SU-DHL-6 (cell line): ENCODE data around the gene CRMP1.

ENCODE experiments used
- H2AFZ ChIP-seq: fragments of 200-600 bp; sonication (generic); 2 replicates; pipeline ENCODE4 v1.6.1; 2014; ENCODE audit warnings: low read depth, mild to moderate bottlenecking, moderate library complexity, mixed read lengths, antibody characterized with exemption, low read length; ENCODE audit not compliant: severe bottlenecking
- H3F3A ChIP-seq: fragments of 200-600 bp; shearing (Covaris generic); 2 replicates; pipeline ENCODE4 v1.6.0; 2016; ENCODE audit warnings: antibody characterized with exemption, mild to moderate bottlenecking; ENCODE audit not compliant: insufficient read depth
- H3K27ac ChIP-seq: fragments of 200-600 bp; sonication (generic); 2 replicates; pipeline ENCODE4 v1.5.1; 2016; ENCODE audit warnings: low read depth, mild to moderate bottlenecking, low read length, moderate library complexity, mixed read lengths
- H3K27me3 ChIP-seq: fragments of 200-600 bp; sonication (generic), shearing (Covaris generic); 2 replicates; pipeline ENCODE4 v1.6.0; 2014; ENCODE audit warnings: mild to moderate bottlenecking, low read length
- H3K36me3 ChIP-seq: fragments of 200-600 bp; sonication (generic); 2 replicates; pipeline ENCODE4 v1.6.1; 2014; ENCODE audit warnings: mild to moderate bottlenecking, low read length, mixed read lengths
- H3K4me2 ChIP-seq: fragments of 300-600, 200-600 bp; shearing (Covaris generic), sonication (generic); 2 replicates; pipeline ENCODE4 v1.6.0; 2014; ENCODE audit warnings: low read length, low read depth, mild to moderate bottlenecking; ENCODE audit not compliant: poor library complexity, severe bottlenecking
- H3K4me3 ChIP-seq: fragments of 200-600 bp; sonication (generic); 2 replicates; pipeline ENCODE4 v1.5.1; 2014; ENCODE audit warnings: antibody characterized with exemption, low read length, mild to moderate bottlenecking, mixed read lengths; ENCODE audit not compliant: insufficient read depth, poor library complexity, severe bottlenecking
- H3K79me2 ChIP-seq: fragments of 200-600 bp; sonication (generic); 2 replicates; pipeline ENCODE4 v1.6.1; 2014; ENCODE audit warnings: mild to moderate bottlenecking, low read length, moderate library complexity; ENCODE audit not compliant: insufficient read depth
- H3K9ac ChIP-seq: fragments of 200-600 bp; sonication (generic); 2 replicates; pipeline ENCODE4 v1.7.0; 2014; ENCODE audit warnings: mild to moderate bottlenecking, low read length
- H3K9me2 ChIP-seq: fragments of 200-600 bp; sonication (generic); replicated peaks from 2 replicates; pipeline ENCODE4 v1.6.1; 2014; ENCODE audit warnings: low read length; ENCODE audit not compliant: insufficient read depth
- H3K9me3 ChIP-seq: fragments of 200-600 bp; sonication (generic); 2 replicates; pipeline ENCODE4 v1.6.1; 2014; ENCODE audit warnings: low read length, mixed read lengths; ENCODE audit not compliant: insufficient read depth
- H4K20me1 ChIP-seq: fragments of 200-600 bp; sonication (generic); 2 replicates; pipeline ENCODE4 v1.6.1; 2014; ENCODE audit warnings: low read depth, mild to moderate bottlenecking, antibody characterized with exemption, low read length, moderate library complexity, mixed read lengths
- EZH2phosphoT487 ChIP-seq: fragments of 200-600 bp; sonication (generic), shearing (Covaris generic); conservative IDR thresholded peaks from 2 replicates; pipeline ENCODE4 v1.6.1; 2018; ENCODE audit warnings: mild to moderate bottlenecking, antibody characterized with exemption, low read length, moderate library complexity, mixed read lengths
- TF ChIP-seq, protein P1 (sequence below): fragments of 200-600 bp; sonication (generic); IDR thresholded peaks from one replicate; pipeline ENCODE4 v1.5.1; 2017; ENCODE audit warnings: antibody characterized with exemption, mild to moderate bottlenecking, low read length, moderate library complexity; ENCODE audit not compliant: insufficient read depth, poor library complexity, severe bottlenecking

Gene CRMP1

DNA sequence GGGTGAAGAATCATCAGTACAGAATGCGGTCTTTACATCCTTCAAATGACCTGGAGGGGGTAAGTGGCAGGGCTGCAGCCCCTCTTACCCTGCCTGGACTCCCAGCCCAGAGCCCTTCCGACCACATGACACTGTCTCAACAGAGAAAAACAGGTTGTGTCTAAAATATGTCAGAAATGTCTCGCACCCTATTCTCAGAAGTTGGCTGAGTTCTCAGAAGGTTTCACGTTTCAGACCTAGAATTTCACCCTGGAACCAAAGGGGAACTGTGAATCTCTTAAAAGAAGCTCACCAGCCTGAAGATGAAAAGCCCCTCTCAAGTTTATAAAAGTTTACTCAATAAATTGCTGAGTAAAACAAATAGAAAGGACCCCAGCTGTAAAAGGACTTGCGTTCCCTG lies 7.0 kb upstream of the CRMP1 start:
- Histone ChIP-seq H4K20me1 (no peaks in the 10 kb centered on the region), H3K79me2 (no peaks in the 10 kb centered on the region), H3K9ac (no peak overlapping the region), H3K4me3 (no peak overlapping the region), H2AFZ (no peak overlapping the region), H3F3A (no peaks in the 10 kb centered on the region), H3K27me3 (no peaks in the 10 kb centered on the region), H3K36me3 (no peaks in the 10 kb centered on the region), H3K9me3 (no peaks in the 10 kb centered on the region), H3K27ac (no peak overlapping the region), H3K4me2 (no peak overlapping the region), H3K9me2 (no peaks in the 10 kb centered on the region)
- no peak for TF ChIP-seq EZH2phosphoT487
- TF ChIP-seq, protein P1, sequence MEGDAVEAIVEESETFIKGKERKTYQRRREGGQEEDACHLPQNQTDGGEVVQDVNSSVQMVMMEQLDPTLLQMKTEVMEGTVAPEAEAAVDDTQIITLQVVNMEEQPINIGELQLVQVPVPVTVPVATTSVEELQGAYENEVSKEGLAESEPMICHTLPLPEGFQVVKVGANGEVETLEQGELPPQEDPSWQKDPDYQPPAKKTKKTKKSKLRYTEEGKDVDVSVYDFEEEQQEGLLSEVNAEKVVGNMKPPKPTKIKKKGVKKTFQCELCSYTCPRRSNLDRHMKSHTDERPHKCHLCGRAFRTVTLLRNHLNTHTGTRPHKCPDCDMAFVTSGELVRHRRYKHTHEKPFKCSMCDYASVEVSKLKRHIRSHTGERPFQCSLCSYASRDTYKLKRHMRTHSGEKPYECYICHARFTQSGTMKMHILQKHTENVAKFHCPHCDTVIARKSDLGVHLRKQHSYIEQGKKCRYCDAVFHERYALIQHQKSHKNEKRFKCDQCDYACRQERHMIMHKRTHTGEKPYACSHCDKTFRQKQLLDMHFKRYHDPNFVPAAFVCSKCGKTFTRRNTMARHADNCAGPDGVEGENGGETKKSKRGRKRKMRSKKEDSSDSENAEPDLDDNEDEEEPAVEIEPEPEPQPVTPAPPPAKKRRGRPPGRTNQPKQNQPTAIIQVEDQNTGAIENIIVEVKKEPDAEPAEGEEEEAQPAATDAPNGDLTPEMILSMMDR = no peak

DNA sequence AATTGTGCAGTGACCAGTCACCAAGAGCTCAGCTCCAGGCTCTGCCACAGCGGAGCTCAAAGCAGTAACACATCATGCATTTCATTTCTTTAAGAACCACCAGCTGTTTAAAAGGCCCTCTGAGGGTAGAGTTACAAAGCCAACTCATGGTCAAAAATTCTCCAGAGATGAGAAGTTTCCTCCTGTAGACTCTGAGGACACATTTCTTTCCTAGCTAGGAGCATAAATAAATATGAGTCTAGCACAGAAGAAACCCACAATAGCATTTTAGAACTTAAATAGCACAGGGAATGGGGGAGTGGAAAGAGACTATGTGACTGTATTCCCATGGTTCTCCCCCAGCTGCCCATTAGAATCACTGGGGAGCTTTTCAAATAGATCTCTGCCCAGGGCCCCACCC lies 6.5 kb upstream of the CRMP1 start:
- no peaks in the 10 kb centered on the region for H3K9me2 ChIP-seq
- H3K36me3 ChIP-seq = no peaks in the 10 kb centered on the region
- H3K79me2 ChIP-seq = no peaks in the 10 kb centered on the region
- H3K27ac ChIP-seq = no peak overlapping the region
- no peak overlapping the region for H3K4me3 ChIP-seq
- no peak overlapping the region for H3K4me2 ChIP-seq
- no peaks in the 10 kb centered on the region for H3K9me3 ChIP-seq
- TF ChIP-seq, protein P1 = no peak
- TF ChIP-seq EZH2phosphoT487 = no peak
- no peak overlapping the region for H3K9ac ChIP-seq
- H3K27me3 ChIP-seq = no peaks in the 10 kb centered on the region
- H3F3A ChIP-seq = no peaks in the 10 kb centered on the region
- H2AFZ ChIP-seq = no peak overlapping the region
- H4K20me1 ChIP-seq = no peaks in the 10 kb centered on the region

DNA sequence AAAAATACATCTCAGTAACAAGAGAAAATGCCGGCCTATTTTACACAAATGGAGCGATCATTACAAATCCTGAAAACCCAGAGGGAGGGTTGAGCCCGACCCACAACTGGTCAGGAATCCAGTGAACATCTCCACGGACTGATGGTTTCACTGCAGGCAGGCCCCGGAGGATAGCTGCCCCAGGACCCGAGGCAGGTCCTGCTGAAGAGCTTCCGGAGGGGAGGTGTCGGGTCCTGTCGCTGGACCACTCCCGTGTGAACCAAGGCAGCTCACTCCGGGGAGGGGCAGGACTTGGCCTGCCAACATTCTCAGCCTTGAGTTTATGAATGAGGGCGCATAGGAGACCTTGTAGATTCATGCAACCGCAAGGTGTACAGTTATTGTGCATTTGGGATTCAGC lies 4.8 kb upstream of the CRMP1 start:
- Histone ChIP-seq H3K27me3 (no peaks in the 10 kb centered on the region), H3K36me3 (no peaks in the 10 kb centered on the region), H3K27ac (no peak overlapping the region), H4K20me1 (no peaks in the 10 kb centered on the region), H3F3A (no peaks in the 10 kb centered on the region), H2AFZ (no peak overlapping the region), H3K9me3 (no peaks in the 10 kb centered on the region), H3K79me2 (no peaks in the 10 kb centered on the region), H3K9ac (no peak overlapping the region), H3K9me2 (no peaks in the 10 kb centered on the region), H3K4me2 (no peak overlapping the region), H3K4me3 (no peak overlapping the region)
- TF ChIP-seq EZH2phosphoT487 = no peak
- TF ChIP-seq, protein P1 = no peak

DNA sequence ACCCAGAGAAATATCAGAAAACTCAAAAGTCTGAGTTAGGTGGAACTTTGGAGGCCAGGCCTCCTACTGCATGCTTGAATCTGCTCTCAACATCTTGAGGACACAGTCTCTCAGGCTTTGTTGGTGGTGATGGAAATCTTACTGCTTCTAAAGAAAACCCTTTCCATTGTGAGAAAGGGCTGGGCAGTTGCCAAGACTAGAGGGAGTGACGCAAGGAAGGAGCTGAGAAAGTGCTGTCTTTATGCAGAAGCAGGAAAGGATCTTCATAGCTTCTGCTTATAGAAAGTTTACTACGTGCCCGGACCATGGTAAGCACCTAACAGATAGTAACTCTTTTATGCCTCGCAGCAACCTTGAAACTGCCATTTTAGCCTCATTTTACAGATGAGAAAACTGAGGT lies 2.4 kb upstream of the CRMP1 start:
- H3K9me2 ChIP-seq = no peaks in the 10 kb centered on the region
- TF ChIP-seq, protein P1 = no peak
- no peak for TF ChIP-seq EZH2phosphoT487

More for the DNA sequence above, 2.4 kb upstream of the CRMP1 start:
- H3K9me3 ChIP-seq = no peaks in the 10 kb centered on the region
- H3K27me3 ChIP-seq = no peaks in the 10 kb centered on the region
- no peak overlapping the region for H3K9ac ChIP-seq
- H3K36me3 ChIP-seq = no peaks in the 10 kb centered on the region
- H3K79me2 ChIP-seq = no peaks in the 10 kb centered on the region
- H2AFZ ChIP-seq = no peak overlapping the region
- no peaks in the 10 kb centered on the region for H4K20me1 ChIP-seq
- no peak overlapping the region for H3K4me3 ChIP-seq
- H3F3A ChIP-seq = no peaks in the 10 kb centered on the region
- H3K27ac ChIP-seq = no peak overlapping the region
- H3K4me2 ChIP-seq = no peak overlapping the region
